ENCODE data around the gene LOXL4.

LOXL4 gene

DNA sequence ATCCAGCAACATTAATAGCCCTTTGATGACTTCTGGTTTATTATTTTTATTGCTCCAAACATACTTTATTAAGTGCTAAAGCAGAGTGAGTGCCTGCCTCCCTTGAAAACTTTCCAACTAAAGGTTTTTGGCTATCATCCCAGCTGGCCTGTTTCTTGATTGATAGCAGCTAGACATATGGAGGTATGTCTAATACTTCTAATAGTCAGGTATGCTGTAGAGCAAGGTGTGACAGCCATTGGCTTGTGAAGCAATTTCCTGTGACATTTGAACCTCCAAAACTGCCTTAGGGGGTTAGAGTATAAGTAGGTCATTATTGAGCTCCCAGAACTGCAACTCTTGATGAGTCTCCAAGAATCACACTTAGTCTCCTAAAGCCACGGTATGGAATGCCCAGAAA, 55.8 kb downstream of the LOXL4 start:
- DNase-seq (ENCODE audit: low spot score), result no peak
- TF ChIP-seq, protein P1, sequence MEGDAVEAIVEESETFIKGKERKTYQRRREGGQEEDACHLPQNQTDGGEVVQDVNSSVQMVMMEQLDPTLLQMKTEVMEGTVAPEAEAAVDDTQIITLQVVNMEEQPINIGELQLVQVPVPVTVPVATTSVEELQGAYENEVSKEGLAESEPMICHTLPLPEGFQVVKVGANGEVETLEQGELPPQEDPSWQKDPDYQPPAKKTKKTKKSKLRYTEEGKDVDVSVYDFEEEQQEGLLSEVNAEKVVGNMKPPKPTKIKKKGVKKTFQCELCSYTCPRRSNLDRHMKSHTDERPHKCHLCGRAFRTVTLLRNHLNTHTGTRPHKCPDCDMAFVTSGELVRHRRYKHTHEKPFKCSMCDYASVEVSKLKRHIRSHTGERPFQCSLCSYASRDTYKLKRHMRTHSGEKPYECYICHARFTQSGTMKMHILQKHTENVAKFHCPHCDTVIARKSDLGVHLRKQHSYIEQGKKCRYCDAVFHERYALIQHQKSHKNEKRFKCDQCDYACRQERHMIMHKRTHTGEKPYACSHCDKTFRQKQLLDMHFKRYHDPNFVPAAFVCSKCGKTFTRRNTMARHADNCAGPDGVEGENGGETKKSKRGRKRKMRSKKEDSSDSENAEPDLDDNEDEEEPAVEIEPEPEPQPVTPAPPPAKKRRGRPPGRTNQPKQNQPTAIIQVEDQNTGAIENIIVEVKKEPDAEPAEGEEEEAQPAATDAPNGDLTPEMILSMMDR (IDR thresholded peaks at IDR 0.05; ENCODE audit: extremely low read depth, missing control alignments), result no peak

DNA sequence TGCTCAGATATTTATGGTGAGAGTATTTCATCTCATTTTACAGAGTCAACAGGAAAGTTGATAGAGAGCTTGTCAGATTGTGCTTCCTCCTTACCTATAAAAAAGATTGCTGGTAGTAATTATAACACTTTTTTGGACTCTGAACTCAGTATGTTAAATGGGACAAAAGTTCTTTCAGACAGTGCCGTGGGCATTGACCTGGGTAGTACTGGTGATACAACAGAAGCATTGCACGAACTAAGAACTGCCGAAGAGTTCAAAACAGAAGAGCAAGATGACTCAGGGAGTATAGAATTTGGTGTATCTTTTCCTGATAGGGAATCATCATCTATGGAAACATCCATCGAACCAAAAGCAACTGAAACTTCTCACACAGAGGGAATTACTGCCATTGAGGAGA, 58.6 kb downstream of the LOXL4 start:
- no peak for DNase-seq (ENCODE audit: low spot score)
- TF ChIP-seq, protein P1 (IDR thresholded peaks at IDR 0.05; ENCODE audit: extremely low read depth, missing control alignments), result no peak

DNA sequence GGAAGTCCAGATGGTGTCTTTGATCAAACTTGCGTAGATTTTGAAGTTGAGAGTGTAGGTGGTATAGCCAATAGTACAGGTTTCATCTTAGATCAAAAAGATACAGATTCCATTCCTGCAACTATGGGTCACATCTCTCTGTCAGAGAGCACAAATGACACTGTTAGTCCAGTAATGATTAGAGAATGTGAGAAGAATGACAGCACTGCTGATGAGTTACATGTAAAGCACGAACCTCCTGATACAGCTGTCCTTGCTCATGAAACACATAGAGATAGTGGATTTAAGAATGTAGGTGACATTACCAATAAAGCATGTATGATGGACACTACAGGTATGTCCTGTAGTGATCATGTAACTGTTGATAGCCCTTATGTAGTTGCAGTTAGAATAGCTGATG, 59.1 kb downstream of the LOXL4 start:
- no peak for DNase-seq (ENCODE audit: low spot score)
- TF ChIP-seq, protein P1 (IDR thresholded peaks at IDR 0.05; ENCODE audit: extremely low read depth, missing control alignments), result no peak

DNA sequence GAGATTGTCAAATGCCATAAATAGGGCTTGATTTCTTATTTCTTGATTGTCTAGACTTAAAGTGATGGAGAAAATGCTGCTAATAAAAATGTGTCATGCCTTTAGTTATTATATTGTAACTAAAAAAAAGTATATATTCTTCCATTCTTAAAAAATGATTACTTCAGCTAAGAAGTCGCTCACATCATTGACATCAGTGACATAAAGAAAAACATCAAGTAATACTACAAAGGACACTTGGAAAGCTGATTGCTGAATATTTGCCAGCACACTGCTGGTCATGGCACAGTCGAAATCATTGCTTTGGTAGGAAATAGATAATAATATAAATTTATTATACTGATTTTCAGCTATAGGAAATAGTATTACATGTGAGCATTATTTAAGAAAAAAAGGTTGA, 62.6 kb downstream of the LOXL4 start:
- no peak for DNase-seq (ENCODE audit: low spot score)
- TF ChIP-seq, protein P1 (IDR thresholded peaks at IDR 0.05; ENCODE audit: extremely low read depth, missing control alignments), result no peak

- TF ChIP-seq, protein P1 (IDR thresholded peaks at IDR 0.05; ENCODE audit: extremely low read depth, missing control alignments), result no peak
- no peak for DNase-seq (ENCODE audit: low spot score)
These were observed 65.6 kb downstream of the LOXL4 start for GRCh38 chr10:98202378-98202777.

- TF ChIP-seq, protein P1 (IDR thresholded peaks at IDR 0.05; ENCODE audit: extremely low read depth, missing control alignments), result no peak
- no peak for DNase-seq (ENCODE audit: low spot score)
These were observed 66.2 kb downstream of the LOXL4 start for GRCh38 chr10:98201760-98202159.

All from GM20000 (cell line).